ENCODE results near the gene BCKDHA.
A peak's percentile ranks its signal among the peaks of the same experiment; 100 is the strongest.

BCKDHA gene

GRCh38 chr19:41420101-41420880, 22.7 kb downstream of the BCKDHA start:
- CTCF ChIA-PET, result no interaction called here
- peaks cover 19% of the 10 kb centered on the region for H3K36me3 Mint-ChIP-seq
- H3K27me3 Mint-ChIP-seq, result no peaks in the 10 kb centered on the region
- H3K4me1 Mint-ChIP-seq, result no peaks in the 10 kb centered on the region
- H3K9me3 Mint-ChIP-seq, result no peaks in the 10 kb centered on the region
- no peak overlapping the region for H3K27ac Mint-ChIP-seq
- H3K4me3 Mint-ChIP-seq, result no peak overlapping the region
- no peak for DNase-seq

- DNase-seq, result no peak
- Mint-ChIP-seq H3K9me3 (no peaks in the 10 kb centered on the region), H3K36me3 (peaks cover 18% of the 10 kb centered on the region), H3K4me1 (peaks cover 2% of the 10 kb centered on the region), H3K4me3 (no peak overlapping the region), H3K27ac (peak overlapping the region; percentile 30), H3K27me3 (no peaks in the 10 kb centered on the region)
- CTCF ChIA-PET, result no interaction called here
These were observed 23.7 kb downstream of the BCKDHA start for GRCh38 chr19:41421314-41421713.

DNA sequence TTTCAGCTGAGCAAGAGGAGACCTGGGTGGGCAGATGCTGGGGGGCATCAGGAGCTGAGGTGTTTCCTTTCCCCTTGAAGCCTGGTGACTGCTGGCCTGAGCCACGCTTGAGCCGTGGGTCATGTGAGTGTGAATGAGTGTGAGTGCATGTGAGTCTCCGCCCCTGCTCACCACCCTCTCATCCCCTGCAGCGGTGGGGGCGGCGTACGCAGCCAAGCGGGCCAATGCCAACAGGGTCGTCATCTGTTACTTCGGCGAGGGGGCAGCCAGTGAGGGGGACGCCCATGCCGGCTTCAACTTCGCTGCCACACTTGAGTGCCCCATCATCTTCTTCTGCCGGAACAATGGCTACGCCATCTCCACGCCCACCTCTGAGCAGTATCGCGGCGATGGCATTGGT, 24.4 kb downstream of the BCKDHA start:
- DNase-seq, result no peak
- Mint-ChIP-seq H3K4me1 (peaks cover 5% of the 10 kb centered on the region), H3K27me3 (no peaks in the 10 kb centered on the region), H3K36me3 (peaks cover 17% of the 10 kb centered on the region), H3K4me3 (no peak overlapping the region), H3K9me3 (no peaks in the 10 kb centered on the region), H3K27ac (no peak overlapping the region)
- CTCF ChIA-PET, result no interaction called here

GRCh38 chr19:41422456-41422855, 24.8 kb downstream of the BCKDHA start:
- H3K27me3 Mint-ChIP-seq, result no peaks in the 10 kb centered on the region
- peaks cover 14% of the 10 kb centered on the region for H3K36me3 Mint-ChIP-seq
- no peak for DNase-seq
- CTCF ChIA-PET, result no interaction called here
- H3K9me3 Mint-ChIP-seq, result no peaks in the 10 kb centered on the region
- H3K27ac Mint-ChIP-seq, result no peak overlapping the region
- no peak overlapping the region for H3K4me3 Mint-ChIP-seq
- H3K4me1 Mint-ChIP-seq, result peaks cover 8% of the 10 kb centered on the region

GRCh38 chr19:41422955-41423354, 25.3 kb downstream of the BCKDHA start:
- H3K9me3 Mint-ChIP-seq, result no peaks in the 10 kb centered on the region
- peaks cover 14% of the 10 kb centered on the region for H3K36me3 Mint-ChIP-seq
- H3K4me1 Mint-ChIP-seq, result peaks cover 13% of the 10 kb centered on the region
- H3K27ac Mint-ChIP-seq, result no peak overlapping the region
- no peaks in the 10 kb centered on the region for H3K27me3 Mint-ChIP-seq
- CTCF ChIA-PET, result no interaction called here
- no peak for DNase-seq
- no peak overlapping the region for H3K4me3 Mint-ChIP-seq

DNA sequence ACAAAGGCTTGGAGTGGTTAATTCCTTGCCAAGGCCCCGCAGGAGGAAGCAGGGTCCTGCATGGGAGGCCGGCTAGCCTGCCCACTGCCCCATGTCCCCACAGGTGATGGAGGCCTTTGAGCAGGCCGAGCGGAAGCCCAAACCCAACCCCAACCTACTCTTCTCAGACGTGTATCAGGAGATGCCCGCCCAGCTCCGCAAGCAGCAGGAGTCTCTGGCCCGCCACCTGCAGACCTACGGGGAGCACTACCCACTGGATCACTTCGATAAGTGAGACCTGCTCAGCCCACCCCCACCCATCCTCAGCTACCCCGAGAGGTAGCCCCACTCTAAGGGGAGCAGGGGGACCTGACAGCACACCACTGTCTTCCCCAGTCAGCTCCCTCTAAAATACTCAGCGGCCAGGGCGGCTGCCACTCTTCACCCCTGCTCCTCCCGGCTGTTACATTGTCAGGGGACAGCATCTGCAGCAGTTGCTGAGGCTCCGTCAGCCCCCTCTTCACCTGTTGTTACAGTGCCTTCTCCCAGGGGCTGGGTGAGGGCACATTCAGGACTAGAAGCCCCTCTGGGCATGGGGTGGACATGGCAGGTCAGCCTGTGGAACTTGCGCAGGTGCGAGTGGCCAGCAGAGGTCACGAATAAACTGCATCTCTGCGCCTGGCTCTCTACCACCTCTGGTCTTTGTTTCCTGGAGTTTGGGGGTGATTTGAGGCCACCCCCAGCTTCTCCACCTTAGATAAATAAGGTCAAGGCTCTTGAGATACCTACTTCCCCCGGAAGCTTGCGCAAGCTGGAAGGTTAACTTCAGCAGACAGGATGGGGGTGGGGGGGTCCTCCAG, 26.9 kb downstream of the BCKDHA start:
- no peak overlapping the region for H3K27ac Mint-ChIP-seq
- H3K36me3 Mint-ChIP-seq, result peaks cover 11% of the 10 kb centered on the region

DNA sequence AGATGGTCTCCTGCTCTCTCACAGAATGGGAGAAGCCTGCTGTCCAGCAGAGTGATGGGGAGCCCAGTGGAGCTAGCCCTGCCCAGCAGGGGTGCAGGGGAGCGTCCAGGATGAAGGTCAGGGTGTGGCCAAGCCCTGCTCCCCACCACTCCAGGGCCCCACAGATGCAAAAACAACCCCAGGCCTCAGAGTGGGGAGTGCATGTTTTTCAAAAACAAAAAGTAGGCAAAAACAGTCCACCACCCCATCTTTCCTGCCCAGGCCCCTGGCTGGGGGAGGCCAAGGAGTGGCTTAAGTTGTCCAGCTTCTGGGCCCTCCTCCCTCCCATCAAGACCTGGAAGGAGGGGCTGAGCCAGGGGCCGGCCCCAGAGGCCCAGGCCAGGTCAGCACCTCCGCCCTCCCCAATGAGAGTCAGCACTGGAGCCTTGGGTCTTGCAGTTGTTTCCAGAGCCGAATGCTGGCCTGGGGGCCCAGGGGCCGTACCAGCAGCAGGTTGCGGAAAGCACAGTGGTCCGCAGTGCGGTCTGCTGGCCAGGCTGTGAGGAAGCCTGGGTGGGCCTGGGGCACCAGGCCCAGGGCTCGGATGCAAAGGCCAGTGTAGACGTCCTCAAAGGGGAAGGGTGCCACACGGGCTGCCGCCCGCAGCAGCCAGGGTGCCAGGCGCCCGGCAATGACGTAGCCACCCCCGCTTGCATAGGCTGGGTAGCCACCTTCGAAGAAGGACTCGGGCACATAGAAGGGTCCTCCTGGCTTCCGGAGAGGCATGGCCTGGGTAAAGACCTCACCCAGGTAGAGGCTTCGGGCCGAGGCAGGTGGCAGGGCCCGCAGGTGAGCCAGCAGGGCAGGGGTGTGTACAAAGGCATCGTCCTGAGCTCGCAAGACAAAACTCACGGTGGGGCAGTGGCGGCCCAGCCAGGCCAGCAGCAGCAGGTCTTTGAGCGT, 27.8 kb downstream of the BCKDHA start:
- CTCF ChIA-PET, result no interaction called here
- no peak for DNase-seq
- H3K9me3 Mint-ChIP-seq, result no peaks in the 10 kb centered on the region
- peaks cover 11% of the 10 kb centered on the region for H3K36me3 Mint-ChIP-seq
- H3K27ac Mint-ChIP-seq, result peak overlapping the region; percentile 52
- peaks cover 27% of the 10 kb centered on the region for H3K4me1 Mint-ChIP-seq
- no peak overlapping the region for H3K4me3 Mint-ChIP-seq
- H3K27me3 Mint-ChIP-seq, result no peaks in the 10 kb centered on the region

More for the DNA sequence above, 26.9 kb downstream of the BCKDHA start:
- H3K9me3 Mint-ChIP-seq, result no peaks in the 10 kb centered on the region
- H3K4me3 Mint-ChIP-seq, result no peak overlapping the region
- no peaks in the 10 kb centered on the region for H3K27me3 Mint-ChIP-seq
- no peak for DNase-seq
- H3K4me1 Mint-ChIP-seq, result peaks cover 27% of the 10 kb centered on the region
- CTCF ChIA-PET, result no interaction called here

- no peak overlapping the region for H3K4me3 Mint-ChIP-seq
- CTCF ChIA-PET, result interaction anchor here (1.7 kb wide), 1 partner anchor 23 kb away, joined by 5 read pairs; no protein-coding TSS in a partner anchor
- H3K36me3 Mint-ChIP-seq, result peaks cover 12% of the 10 kb centered on the region
- H3K27me3 Mint-ChIP-seq, result no peaks in the 10 kb centered on the region
- H3K9me3 Mint-ChIP-seq, result no peaks in the 10 kb centered on the region
- H3K4me1 Mint-ChIP-seq, result peaks cover 27% of the 10 kb centered on the region
- DNase-seq, result no peak
- H3K27ac Mint-ChIP-seq, result peak overlapping the region; percentile 52
These were observed 28.7 kb downstream of the BCKDHA start for GRCh38 chr19:41426116-41426841.

- H3K36me3 Mint-ChIP-seq, result peaks cover 13% of the 10 kb centered on the region
These were observed 29.5 kb downstream of the BCKDHA start, which contains the start of gene B3GNT8 for GRCh38 chr19:41426952-41427646. B3GNT8 (minus strand) TSS chr19:41427374; CDS start chr19:41426778, 596 bp downstream.

GRCh38 chr19:41427647-41428480, 30.2 kb downstream of the BCKDHA start:
- no peaks in the 10 kb centered on the region for H3K9me3 Mint-ChIP-seq
- H3K27ac Mint-ChIP-seq, result peak overlapping the region; percentile 78
- CTCF ChIA-PET, result interaction anchor here (0.8 to 2.3 kb wide), 3 partner anchors 11 to 32 kb away, joined by 3 to 10 read pairs (median 5); partner anchors contain the start of gene DMAC2
- peak; percentile 47 for DNase-seq
- peak overlapping the region; percentile 81 for H3K4me3 Mint-ChIP-seq
- peaks cover 30% of the 10 kb centered on the region for H3K4me1 Mint-ChIP-seq
- H3K36me3 Mint-ChIP-seq, result peaks cover 18% of the 10 kb centered on the region
- no peaks in the 10 kb centered on the region for H3K27me3 Mint-ChIP-seq

More at GRCh38 chr19:41426952-41427646, 29.5 kb downstream of the BCKDHA start, which contains the start of gene B3GNT8:
- no peaks in the 10 kb centered on the region for H3K9me3 Mint-ChIP-seq
- peak within 1 kb of the TSS; percentile 81 for H3K4me3 Mint-ChIP-seq
- DNase-seq, result peak; percentile 66
- no peaks in the 10 kb centered on the region for H3K27me3 Mint-ChIP-seq
- peak within 1 kb of the TSS; percentile 78 for H3K27ac Mint-ChIP-seq
- H3K4me1 Mint-ChIP-seq, result peaks cover 30% of the 10 kb centered on the region
- CTCF ChIA-PET, result interaction anchor here (1.7 kb wide), 1 partner anchor 22 kb away, joined by 5 read pairs; no protein-coding TSS in a partner anchor

DNA sequence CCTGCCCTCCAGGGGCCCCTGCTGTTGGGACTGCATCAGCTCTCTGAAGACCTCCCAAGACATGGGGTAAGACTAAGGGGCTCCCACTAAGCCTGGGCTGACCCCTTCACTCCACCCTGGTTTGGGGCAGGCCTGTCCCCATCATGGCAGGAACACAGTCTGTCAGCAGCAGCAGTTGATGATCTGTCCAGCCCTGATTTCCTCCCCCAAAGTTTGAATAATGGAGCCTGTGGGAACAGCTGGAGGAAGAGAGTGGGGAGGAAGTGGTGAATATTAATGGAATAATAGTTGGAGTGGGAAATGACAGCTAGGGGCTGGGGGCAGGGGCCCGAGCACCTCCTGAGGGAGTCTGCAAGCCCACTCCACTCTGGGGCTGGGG, 30.9 kb downstream of the BCKDHA start:
- H3K27me3 Mint-ChIP-seq, result no peaks in the 10 kb centered on the region
- peak overlapping the region; percentile 81 for H3K4me3 Mint-ChIP-seq
- CTCF ChIA-PET, result interaction anchor here (0.8 to 2.3 kb wide), 3 partner anchors 10 to 225 kb away, joined by 3 to 10 read pairs (median 4); partner anchors contain the start of gene DMAC2
- H3K9me3 Mint-ChIP-seq, result no peaks in the 10 kb centered on the region
- H3K36me3 Mint-ChIP-seq, result peaks cover 22% of the 10 kb centered on the region
- peak overlapping the region; percentile 64 for H3K27ac Mint-ChIP-seq
- H3K4me1 Mint-ChIP-seq, result peaks cover 30% of the 10 kb centered on the region
- DNase-seq, result no peak

- H3K9me3 Mint-ChIP-seq, result no peaks in the 10 kb centered on the region
- H3K36me3 Mint-ChIP-seq, result peaks cover 22% of the 10 kb centered on the region
- H3K27me3 Mint-ChIP-seq, result no peaks in the 10 kb centered on the region
- DNase-seq, result no peak
- CTCF ChIA-PET, result interaction anchor here (0.7 to 1.7 kb wide), 7 partner anchors 8 to 165 kb away, joined by 3 to 4 read pairs (median 3); partner anchors contain the start of gene DMAC2
- H3K4me3 Mint-ChIP-seq, result no peak overlapping the region
- peaks cover 30% of the 10 kb centered on the region for H3K4me1 Mint-ChIP-seq
- H3K27ac Mint-ChIP-seq, result no peak overlapping the region
These were observed 33.3 kb downstream of the BCKDHA start for GRCh38 chr19:41430922-41431321.
